GM23248 (cell line): Measurements from ENCODE around the gene PKN2.

Experiments used
- EZH2 ChIP-seq: fragments of 200-600 bp; sonication (generic); IDR thresholded peaks from 2 replicates; pipeline ENCODE4 v1.6.1; 2018; ENCODE audit warnings: antibody characterized with exemption, mild to moderate bottlenecking; ENCODE audit not compliant: insufficient read depth, poor library complexity, severe bottlenecking
- EZH2phosphoT487 ChIP-seq: fragments of 200-600 bp; sonication (generic); IDR thresholded peaks from 2 replicates; pipeline ENCODE4 v1.6.1; 2018; ENCODE audit warnings: antibody characterized with exemption, moderate library complexity, mild to moderate bottlenecking, low read depth; ENCODE audit not compliant: insufficient read depth

DNA sequence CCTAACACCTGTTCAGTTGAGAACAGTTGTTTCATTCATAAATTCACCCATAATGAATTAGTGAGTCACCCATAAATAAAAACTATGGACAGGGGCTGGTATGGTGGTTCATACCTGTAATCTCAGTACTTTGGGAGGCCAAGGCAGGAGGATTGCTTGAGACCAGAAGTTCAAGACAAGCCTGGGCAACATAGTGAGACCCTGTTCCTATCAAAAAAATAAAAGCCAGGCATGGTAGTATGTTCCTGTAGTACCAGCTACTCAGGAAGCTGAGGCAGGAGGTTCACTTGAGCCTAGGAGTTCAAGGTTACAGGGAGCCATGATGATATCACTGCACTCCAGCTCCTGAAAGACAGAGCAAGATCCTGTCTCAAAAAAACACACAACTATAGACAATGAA, 128.3 kb downstream of the PKN2 start:
- no peak for TF ChIP-seq EZH2phosphoT487
- no peak for TF ChIP-seq EZH2
